Activated naive CD4-positive, alpha-beta T cell treated with anti-CD3 and anti-CD28 coated beads, Interleukin-2, amount 50 U/mL, for 16 hours (primary cell): ENCODE results near the gene PDK2.

ENCODE experiments used
- DNase-seq: peaks from one replicate; pipeline ENCODE4 v3.0.0-alpha.2; 2020

PDK2 gene

GRCh38 chr17:50102164-50102991, 7.2 kb downstream of the PDK2 start:
- no peak for DNase-seq

- DNase-seq, result no peak
These were observed 8.1 kb downstream of the PDK2 start for GRCh38 chr17:50103252-50103651.

GRCh38 chr17:50103941-50104340, 8.8 kb downstream of the PDK2 start:
- DNase-seq, result no peak

- DNase-seq, result no peak
These were observed 10.7 kb downstream of the PDK2 start for GRCh38 chr17:50105811-50106210.

- no peak for DNase-seq
These were observed 11.4 kb downstream of the PDK2 start for GRCh38 chr17:50106393-50107131.

GRCh38 chr17:50107790-50108414, 12.8 kb downstream of the PDK2 start:
- no peak for DNase-seq

- DNase-seq, result no peak
These were observed 13.4 kb downstream of the PDK2 start for GRCh38 chr17:50108556-50108955.

- DNase-seq, result no peak
These were observed 14.1 kb downstream of the PDK2 start for GRCh38 chr17:50109207-50109606.

- no peak for DNase-seq
These were observed 14.6 kb downstream of the PDK2 start for GRCh38 chr17:50109785-50110184.

GRCh38 chr17:50110591-50111349, 15.6 kb downstream of the PDK2 start:
- DNase-seq, result no peak

GRCh38 chr17:50111673-50112655, 16.8 kb downstream of the PDK2 start:
- no peak for DNase-seq

GRCh38 chr17:50112694-50113093, 17.5 kb downstream of the PDK2 start:
- DNase-seq, result no peak

- DNase-seq, result no peak
These were observed 18.6 kb downstream of the PDK2 start for GRCh38 chr17:50113624-50114320.

- DNase-seq, result no peak
These were observed 19.2 kb downstream of the PDK2 start for GRCh38 chr17:50114401-50114800.

GRCh38 chr17:50114849-50115357, 19.8 kb downstream of the PDK2 start:
- DNase-seq, result no peak

- no peak for DNase-seq
These were observed 20.6 kb downstream of the PDK2 start for GRCh38 chr17:50115756-50116155.

GRCh38 chr17:50117202-50118051, 22.3 kb downstream of the PDK2 start:
- DNase-seq, result peak; percentile 76

GRCh38 chr17:50118076-50118827, 23.1 kb downstream of the PDK2 start:
- DNase-seq, result no peak

GRCh38 chr17:50118828-50119218, 23.7 kb downstream of the PDK2 start:
- no peak for DNase-seq
